HG02973 (cell line): ENCODE data around the gene DGCR2.
A peak's percentile ranks its signal among the peaks of the same experiment; 100 is the strongest.
"Not testable (repeated sequence)": the region's sequence is repeated elsewhere in the genome, so short reads cannot be mapped to it uniquely, and the experiment has no call there.

Source experiments
- ATAC-seq: cut with Tn5 transposase; IDR thresholded peaks from one replicate; pipeline ENCODE4 v1.9.1; 2021; ENCODE audit warnings: moderate library complexity; ENCODE audit not compliant: unreplicated experiment

Gene DGCR2

GRCh38 chr22:19122143-19122751 lies at the start of gene DGCR2:
Gene DGCR2 (minus strand): TSS chr22:19122412. CDS start chr22:19122206, 206 bp downstream.
- ATAC-seq, result peak; percentile 79

GRCh38 chr22:19169947-19170318 lies 47.7 kb upstream of the DGCR2 start:
- ATAC-seq, result no peak

GRCh38 chr22:19169002-19169946 lies 47.1 kb upstream of the DGCR2 start:
- no peak for ATAC-seq

- ATAC-seq, result no peak
These were observed 46.1 kb upstream of the DGCR2 start for GRCh38 chr22:19168088-19168890.

GRCh38 chr22:19167106-19167869 lies 45.1 kb upstream of the DGCR2 start:
- no peak for ATAC-seq

GRCh38 chr22:19166421-19166820 lies 44.2 kb upstream of the DGCR2 start:
- ATAC-seq, result no peak

- no peak for ATAC-seq
These were observed 42.2 kb upstream of the DGCR2 start for GRCh38 chr22:19164425-19164824.

GRCh38 chr22:19158649-19159048 lies 36.4 kb upstream of the DGCR2 start:
- not testable (repeated sequence) for ATAC-seq

- not testable (repeated sequence) for ATAC-seq
These were observed 33.9 kb upstream of the DGCR2 start for GRCh38 chr22:19156109-19156508.

- no peak for ATAC-seq
These were observed 31.0 kb upstream of the DGCR2 start for GRCh38 chr22:19152942-19153883.

GRCh38 chr22:19151329-19152191 lies 29.3 kb upstream of the DGCR2 start:
- no peak for ATAC-seq

GRCh38 chr22:19150482-19151328 lies 28.5 kb upstream of the DGCR2 start:
- no peak for ATAC-seq

- ATAC-seq, result no peak
These were observed 27.8 kb upstream of the DGCR2 start, which contains the start of gene GSC2 for GRCh38 chr22:19149991-19150390. Gene GSC2 (minus strand): TSS chr22:19150292. CDS start chr22:19150283, 9 bp downstream.

GRCh38 chr22:19149047-19149883 lies 27.1 kb upstream of the DGCR2 start:
- no peak for ATAC-seq

- ATAC-seq, result no peak
These were observed 26.3 kb upstream of the DGCR2 start for GRCh38 chr22:19148417-19149046.

- no peak for ATAC-seq
These were observed 25.1 kb upstream of the DGCR2 start for GRCh38 chr22:19147195-19147780.
